PFSK-1 (cell line): ENCODE measurements around the gene GABPB1.

ENCODE experiments used
- FOXP2 ChIP-seq: optimal IDR thresholded peaks from 2 replicates; pipeline ENCODE3; 2011; ENCODE audit warnings: borderline replicate concordance, control low read depth, inconsistent platforms; ENCODE audit not compliant: insufficient read depth; ENCODE audit errors: extremely low read length, extremely low read depth
- POLR2AphosphoS5 ChIP-seq: IDR thresholded peaks from 2 replicates; pipeline ENCODE4 v1.6.1; 2012; ENCODE audit warnings: low read depth, mild to moderate bottlenecking, control low read depth, low read length, moderate library complexity
- SIN3A ChIP-seq: IDR thresholded peaks from 2 replicates; pipeline ENCODE4 v1.6.1; 2012; ENCODE audit warnings: mild to moderate bottlenecking, low read length, moderate library complexity, borderline replicate concordance; ENCODE audit not compliant: insufficient read depth
- TAF1 ChIP-seq: IDR thresholded peaks from 2 replicates; pipeline ENCODE4 v1.6.1; 2012; ENCODE audit warnings: low read length, control low read depth, borderline replicate concordance; ENCODE audit not compliant: insufficient read depth
- TF ChIP-seq, protein P1 (sequence below), 2 experiments: IDR thresholded peaks; 2 replicates each; pipeline versions ENCODE4 v1.6.1 to v1.8.0; 2011 to 2012; ENCODE audit warnings: low read depth in 2 of 2, low read length in 2 of 2, control low read depth in 1 of 2, inconsistent platforms in 1 of 2, mild to moderate bottlenecking in 1 of 2, moderate library complexity in 1 of 2; ENCODE audit not compliant: insufficient read depth in 1 of 2

Gene GABPB1

DNA sequence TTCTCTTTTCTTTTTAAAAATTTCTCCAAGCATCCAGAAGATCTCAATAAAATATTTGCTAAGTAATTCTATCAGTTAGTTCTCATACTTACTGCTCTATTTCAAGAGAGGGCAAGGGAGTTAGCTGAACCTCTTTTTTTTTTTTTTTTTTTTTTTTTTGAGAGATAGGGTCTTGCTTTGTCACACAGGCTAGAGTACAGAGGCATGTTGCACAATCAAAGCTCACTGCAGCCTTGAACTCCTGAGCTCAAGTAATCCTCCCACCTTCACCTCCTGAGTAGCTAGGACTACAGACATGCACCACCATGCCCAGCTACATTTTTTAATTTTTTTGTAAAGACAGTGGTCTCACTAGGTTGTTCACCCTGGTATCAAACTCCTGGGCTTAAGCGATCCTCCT, 110.8 kb downstream of the GABPB1 start:
- TF ChIP-seq SIN3A (no peak), FOXP2 (no peak), POLR2AphosphoS5 (no peak), TAF1 (no peak)
- TF ChIP-seq, protein P1, sequence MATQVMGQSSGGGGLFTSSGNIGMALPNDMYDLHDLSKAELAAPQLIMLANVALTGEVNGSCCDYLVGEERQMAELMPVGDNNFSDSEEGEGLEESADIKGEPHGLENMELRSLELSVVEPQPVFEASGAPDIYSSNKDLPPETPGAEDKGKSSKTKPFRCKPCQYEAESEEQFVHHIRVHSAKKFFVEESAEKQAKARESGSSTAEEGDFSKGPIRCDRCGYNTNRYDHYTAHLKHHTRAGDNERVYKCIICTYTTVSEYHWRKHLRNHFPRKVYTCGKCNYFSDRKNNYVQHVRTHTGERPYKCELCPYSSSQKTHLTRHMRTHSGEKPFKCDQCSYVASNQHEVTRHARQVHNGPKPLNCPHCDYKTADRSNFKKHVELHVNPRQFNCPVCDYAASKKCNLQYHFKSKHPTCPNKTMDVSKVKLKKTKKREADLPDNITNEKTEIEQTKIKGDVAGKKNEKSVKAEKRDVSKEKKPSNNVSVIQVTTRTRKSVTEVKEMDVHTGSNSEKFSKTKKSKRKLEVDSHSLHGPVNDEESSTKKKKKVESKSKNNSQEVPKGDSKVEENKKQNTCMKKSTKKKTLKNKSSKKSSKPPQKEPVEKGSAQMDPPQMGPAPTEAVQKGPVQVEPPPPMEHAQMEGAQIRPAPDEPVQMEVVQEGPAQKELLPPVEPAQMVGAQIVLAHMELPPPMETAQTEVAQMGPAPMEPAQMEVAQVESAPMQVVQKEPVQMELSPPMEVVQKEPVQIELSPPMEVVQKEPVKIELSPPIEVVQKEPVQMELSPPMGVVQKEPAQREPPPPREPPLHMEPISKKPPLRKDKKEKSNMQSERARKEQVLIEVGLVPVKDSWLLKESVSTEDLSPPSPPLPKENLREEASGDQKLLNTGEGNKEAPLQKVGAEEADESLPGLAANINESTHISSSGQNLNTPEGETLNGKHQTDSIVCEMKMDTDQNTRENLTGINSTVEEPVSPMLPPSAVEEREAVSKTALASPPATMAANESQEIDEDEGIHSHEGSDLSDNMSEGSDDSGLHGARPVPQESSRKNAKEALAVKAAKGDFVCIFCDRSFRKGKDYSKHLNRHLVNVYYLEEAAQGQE (IDR thresholded peaks at IDR 0.05; ENCODE audit: insufficient read depth in 1 of 2, low read depth in 2 of 2, low read length in 2 of 2) = no peak

DNA sequence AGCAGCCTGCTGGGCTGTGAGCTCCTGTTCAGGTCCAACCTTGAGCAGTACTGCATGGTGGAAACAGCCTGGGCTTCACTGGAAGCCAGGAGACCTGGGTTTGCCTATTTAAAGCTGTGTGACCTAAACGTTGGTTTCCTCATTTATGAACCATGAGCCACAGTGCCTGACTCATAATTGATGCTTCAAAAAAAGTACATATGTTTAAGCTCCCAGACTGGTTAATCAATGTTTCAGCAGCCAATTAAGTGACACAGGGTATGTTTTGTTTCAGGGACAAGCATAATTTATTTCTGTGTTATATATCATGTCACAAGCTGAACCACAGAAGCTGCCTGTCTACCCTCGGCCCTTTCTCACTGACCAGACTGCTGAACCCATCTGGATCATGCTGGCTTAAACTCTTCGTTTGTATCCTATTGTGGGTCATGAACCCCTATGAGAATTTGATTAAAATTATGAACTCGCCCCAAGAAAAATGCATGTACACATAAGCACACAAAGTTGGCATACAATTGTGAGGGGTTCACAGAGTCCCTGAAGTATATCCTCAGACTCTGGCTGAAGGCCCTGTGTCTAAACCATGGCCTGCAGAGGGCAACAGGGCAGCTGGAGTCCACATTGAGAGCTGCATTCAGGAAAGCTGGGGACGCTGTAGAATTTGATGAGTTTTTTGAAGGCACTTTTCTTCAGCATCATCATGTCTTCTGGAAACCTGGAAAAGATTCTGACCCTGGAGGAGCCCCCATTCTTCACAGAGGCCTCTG, 113.1 kb downstream of the GABPB1 start:
- TF ChIP-seq, protein P1 (IDR thresholded peaks at IDR 0.05; ENCODE audit: insufficient read depth in 1 of 2, low read depth in 2 of 2, low read length in 2 of 2) = no peak
- TF ChIP-seq FOXP2 = no peak
- TF ChIP-seq TAF1 = no peak
- no peak for TF ChIP-seq SIN3A
- TF ChIP-seq POLR2AphosphoS5 = no peak

DNA sequence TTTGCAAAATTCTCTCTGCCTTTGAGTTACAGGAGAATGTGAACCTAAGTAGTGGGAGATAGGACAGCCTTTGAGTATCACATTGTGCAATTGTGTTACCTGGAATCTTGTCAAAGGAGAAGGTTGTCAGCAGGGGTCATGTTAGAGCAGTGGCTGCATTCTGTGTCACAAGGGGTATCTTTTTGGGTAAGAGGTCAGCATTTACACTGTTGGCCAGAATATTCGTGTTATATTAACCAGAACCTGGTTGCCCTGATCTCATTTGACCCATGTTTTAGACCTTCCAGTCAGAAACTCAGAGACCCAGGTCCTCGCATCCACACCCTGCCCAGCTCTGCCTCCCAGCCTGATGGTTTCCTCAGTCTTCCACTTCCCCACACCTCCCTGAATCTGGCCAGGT, 116.7 kb downstream of the GABPB1 start:
- no peak for TF ChIP-seq TAF1
- TF ChIP-seq, protein P1 (IDR thresholded peaks at IDR 0.05; ENCODE audit: insufficient read depth in 1 of 2, low read depth in 2 of 2, low read length in 2 of 2) = no peak
- no peak for TF ChIP-seq SIN3A
- TF ChIP-seq POLR2AphosphoS5 = no peak
- TF ChIP-seq FOXP2 = no peak

DNA sequence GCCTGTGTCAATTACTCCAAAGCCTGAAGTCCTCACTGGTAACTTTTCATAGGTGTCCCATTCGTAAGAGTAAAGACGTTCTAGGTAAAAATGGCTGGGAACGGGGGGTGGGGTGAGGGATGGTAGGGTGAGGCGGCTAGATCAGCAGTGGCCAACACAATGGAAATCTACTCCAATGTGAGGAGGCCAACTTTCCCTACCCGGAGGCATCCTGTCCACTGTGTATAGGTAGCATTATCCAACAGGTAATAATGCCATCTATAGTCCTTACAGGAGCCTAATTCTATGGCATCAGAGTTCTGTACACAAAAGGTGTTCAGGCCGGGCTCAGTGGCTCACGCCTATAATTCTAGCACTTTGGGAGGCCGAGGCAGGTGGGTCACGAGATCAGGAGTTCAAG, 118.6 kb downstream of the GABPB1 start:
- TF ChIP-seq FOXP2 = no peak
- TF ChIP-seq SIN3A = no peak
- no peak for TF ChIP-seq POLR2AphosphoS5
- TF ChIP-seq TAF1 = no peak
- TF ChIP-seq, protein P1 (IDR thresholded peaks at IDR 0.05; ENCODE audit: insufficient read depth in 1 of 2, low read depth in 2 of 2, low read length in 2 of 2) = no peak
